ENCODE results near the gene GCN1. TPM values are rescaled to one million over a fixed set of nuclear protein-coding genes. Genes with fewer than 3 reads are reported as not detected.

Gene GCN1
- total RNA-seq, 6 donors from 2014 or later, result 48.1 to 140 (median 69.6) TPM

DNA sequence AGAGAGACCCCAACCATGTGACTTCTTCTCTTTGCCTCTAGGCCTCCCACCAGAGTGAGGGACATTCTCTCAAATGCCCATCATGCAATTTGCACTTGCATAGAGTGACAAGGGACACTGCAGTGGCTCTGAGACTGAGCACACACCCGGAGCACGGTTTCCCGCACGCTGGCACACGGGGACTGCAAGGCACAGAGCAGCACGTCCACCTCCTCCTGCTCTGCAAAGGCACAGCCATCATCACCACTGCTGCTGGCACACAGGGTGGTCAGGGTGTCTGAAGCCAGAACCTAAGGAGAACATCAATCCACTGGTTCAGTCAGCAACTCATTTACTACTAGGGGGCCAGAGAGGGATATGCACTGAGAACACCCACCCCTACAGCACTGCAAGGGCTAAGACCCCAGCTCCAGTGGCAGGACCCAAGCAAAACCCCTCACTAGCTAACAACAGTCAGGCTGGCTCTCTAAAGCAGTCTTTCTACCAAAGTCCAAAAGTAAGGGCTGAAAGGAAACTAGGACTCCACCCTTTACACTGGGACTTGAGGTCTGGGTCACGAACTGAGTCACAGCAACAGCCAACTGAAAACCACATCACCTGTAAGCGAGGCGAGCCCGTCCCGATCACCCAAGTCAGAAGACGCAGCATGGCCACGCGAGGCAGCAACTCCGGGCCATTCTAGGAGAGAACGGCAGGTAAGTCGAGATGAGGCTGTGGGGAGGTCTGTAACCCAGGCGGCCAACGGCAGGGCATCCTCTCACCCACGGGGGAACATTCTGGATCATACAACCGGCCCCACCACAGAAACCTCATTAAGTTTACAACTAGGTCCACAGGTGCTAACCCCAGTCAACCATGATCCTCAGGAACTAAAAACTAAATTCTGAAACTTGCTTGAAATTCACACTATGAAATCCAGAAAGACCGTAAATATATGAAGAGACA is 37.9 kb downstream of the GCN1 start:
- Histone ChIP-seq H3K27me3 (no peaks in the 10 kb centered on the region), H3K4me3 (no peak overlapping the region), H3K4me1 (no peaks in the 10 kb centered on the region), H3K9me3 (no peaks in the 10 kb centered on the region), H3K36me3 (peaks cover 47 to 98% (median 92%) of the 10 kb centered on the region in 4 donors), H3K27ac (no peak overlapping the region)
- 92 to 96% methylated on average over 22 of the region's 22 CpGs for WGBS, 2 donors
- TF ChIP-seq EP300 (IDR thresholded peaks at IDR 0.05) (no peak), POLR2A (IDR thresholded peaks at IDR 0.05) (no peak)
- DNase-seq (no peak), ATAC-seq (ENCODE audit: low FRiP score in 2 of 2) (no peak)

DNA sequence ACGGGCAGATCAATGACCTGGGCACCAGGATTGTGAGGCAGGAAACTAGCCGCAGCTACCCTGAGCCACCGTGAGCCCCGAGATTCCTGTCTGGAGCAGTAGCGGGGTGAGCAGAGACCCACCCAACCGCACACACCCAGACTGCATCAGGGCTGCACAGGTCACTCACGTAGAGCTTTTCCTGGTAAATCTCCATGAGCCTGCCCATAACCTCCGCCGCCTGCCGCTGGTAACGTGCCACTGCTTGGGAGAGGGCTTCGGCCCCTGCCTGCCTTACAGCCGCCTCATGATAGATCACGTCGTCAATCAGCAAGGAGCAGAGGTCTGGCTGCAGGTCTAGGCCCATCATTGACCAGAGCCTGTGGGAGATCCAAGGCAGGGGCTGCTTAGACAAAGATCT is 39.4 kb downstream of the GCN1 start:
- H3K27me3 ChIP-seq, result no peaks in the 10 kb centered on the region
- H3K4me1 ChIP-seq, result no peaks in the 10 kb centered on the region
- peaks cover 45 to 98% (median 91%) of the 10 kb centered on the region in 4 donors for H3K36me3 ChIP-seq
- no peak for ATAC-seq (ENCODE audit: low FRiP score in 2 of 2)
- TF ChIP-seq, protein P1, sequence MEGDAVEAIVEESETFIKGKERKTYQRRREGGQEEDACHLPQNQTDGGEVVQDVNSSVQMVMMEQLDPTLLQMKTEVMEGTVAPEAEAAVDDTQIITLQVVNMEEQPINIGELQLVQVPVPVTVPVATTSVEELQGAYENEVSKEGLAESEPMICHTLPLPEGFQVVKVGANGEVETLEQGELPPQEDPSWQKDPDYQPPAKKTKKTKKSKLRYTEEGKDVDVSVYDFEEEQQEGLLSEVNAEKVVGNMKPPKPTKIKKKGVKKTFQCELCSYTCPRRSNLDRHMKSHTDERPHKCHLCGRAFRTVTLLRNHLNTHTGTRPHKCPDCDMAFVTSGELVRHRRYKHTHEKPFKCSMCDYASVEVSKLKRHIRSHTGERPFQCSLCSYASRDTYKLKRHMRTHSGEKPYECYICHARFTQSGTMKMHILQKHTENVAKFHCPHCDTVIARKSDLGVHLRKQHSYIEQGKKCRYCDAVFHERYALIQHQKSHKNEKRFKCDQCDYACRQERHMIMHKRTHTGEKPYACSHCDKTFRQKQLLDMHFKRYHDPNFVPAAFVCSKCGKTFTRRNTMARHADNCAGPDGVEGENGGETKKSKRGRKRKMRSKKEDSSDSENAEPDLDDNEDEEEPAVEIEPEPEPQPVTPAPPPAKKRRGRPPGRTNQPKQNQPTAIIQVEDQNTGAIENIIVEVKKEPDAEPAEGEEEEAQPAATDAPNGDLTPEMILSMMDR (IDR thresholded peaks at IDR 0.05), result no peak
- no peak for TF ChIP-seq POLR2AphosphoS5 (IDR thresholded peaks at IDR 0.05)
- no peak for TF ChIP-seq EP300 (IDR thresholded peaks at IDR 0.05)
- TF ChIP-seq POLR2A (IDR thresholded peaks at IDR 0.05), result no peak
- H3K4me3 ChIP-seq, result no peak overlapping the region
- H3K9me3 ChIP-seq, result no peaks in the 10 kb centered on the region
- 98% methylated on average over 8 to 15 of the region's 15 CpGs for WGBS, 2 donors
- no peak for DNase-seq
- H3K27ac ChIP-seq, result no peak overlapping the region

DNA sequence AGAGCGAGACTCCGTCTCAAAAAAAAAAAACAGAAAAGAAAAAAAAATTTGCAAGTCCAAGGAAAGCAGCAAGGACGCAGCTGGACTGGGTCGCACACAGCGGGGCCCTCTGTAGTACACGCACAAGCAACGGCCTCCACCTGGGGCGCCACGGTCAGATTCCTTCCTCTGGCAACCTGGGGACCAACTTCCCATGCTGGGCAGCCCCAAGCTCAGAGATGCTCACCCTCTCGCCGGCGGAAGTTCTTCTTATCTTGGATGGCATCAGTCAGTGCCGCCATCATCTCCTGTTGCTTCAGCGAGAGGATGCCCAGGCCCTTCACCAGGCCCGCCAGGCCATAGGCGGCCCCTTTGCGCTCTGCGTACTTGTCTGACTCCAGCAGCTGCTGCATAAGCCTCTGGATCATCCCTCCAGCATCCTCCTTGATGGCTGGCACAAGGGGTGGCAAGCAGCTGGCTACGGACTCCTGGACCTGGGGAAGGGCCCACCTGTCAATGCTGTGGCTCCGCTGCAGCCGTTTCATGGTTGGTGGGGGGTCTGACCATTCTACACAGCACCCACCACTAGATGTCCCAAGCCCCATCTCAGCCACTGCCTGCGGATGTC is 43.5 kb downstream of the GCN1 start:
- Histone ChIP-seq H3K9me3 (no peaks in the 10 kb centered on the region), H3K27me3 (no peaks in the 10 kb centered on the region), H3K27ac (no peak overlapping the region), H3K4me1 (no peaks in the 10 kb centered on the region), H3K36me3 (peaks cover 63 to 100% (median 93%) of the 10 kb centered on the region in 4 donors), H3K4me3 (no peak overlapping the region)
- ATAC-seq (ENCODE audit: low FRiP score in 2 of 2) (no peak), DNase-seq (peak in 1 of 2 donors; percentile 62)
- 89 to 93% methylated on average over 22 of the region's 22 CpGs for WGBS, 2 donors
- TF ChIP-seq POLR2AphosphoS5 (IDR thresholded peaks at IDR 0.05), result no peak
- no peak for TF ChIP-seq POLR2A (IDR thresholded peaks at IDR 0.05)
- no peak for TF ChIP-seq EP300 (IDR thresholded peaks at IDR 0.05)
- TF ChIP-seq, protein P1 (IDR thresholded peaks at IDR 0.05), result no peak

DNA sequence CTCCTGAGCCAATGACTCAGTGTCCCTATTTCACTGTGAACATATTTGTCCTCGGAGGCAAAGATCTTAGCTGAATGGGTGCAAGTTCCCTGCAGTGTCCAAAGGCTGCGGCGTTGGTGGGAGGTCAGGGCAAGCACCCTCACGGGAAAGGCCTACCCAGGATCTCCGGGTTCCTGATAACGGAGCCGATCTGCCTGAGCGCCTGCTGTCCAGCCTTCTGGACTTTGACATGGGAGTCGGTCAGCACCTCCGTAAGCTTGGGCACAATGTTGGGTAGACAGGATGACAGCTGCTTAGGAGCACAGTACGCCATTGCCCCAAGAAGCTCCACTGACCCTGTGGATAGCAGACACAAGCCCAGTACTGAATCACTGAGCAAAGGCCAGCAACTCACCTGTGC is 46.5 kb downstream of the GCN1 start:
- no peak overlapping the region for H3K27ac ChIP-seq
- no peaks in the 10 kb centered on the region for H3K4me1 ChIP-seq
- 94% methylated on average over 5 to 11 of the region's 11 CpGs for WGBS, 2 donors
- H3K27me3 ChIP-seq, result no peaks in the 10 kb centered on the region
- TF ChIP-seq POLR2A (IDR thresholded peaks at IDR 0.05) (no peak), EP300 (IDR thresholded peaks at IDR 0.05) (no peak), POLR2AphosphoS5 (IDR thresholded peaks at IDR 0.05) (no peak)
- TF ChIP-seq, protein P1 (IDR thresholded peaks at IDR 0.05), result no peak
- no peak overlapping the region for H3K4me3 ChIP-seq
- no peaks in the 10 kb centered on the region for H3K9me3 ChIP-seq
- no peak for DNase-seq
- ATAC-seq (ENCODE audit: low FRiP score in 2 of 2), result no peak
- H3K36me3 ChIP-seq, result peaks cover 50 to 100% (median 92%) of the 10 kb centered on the region in 4 donors

DNA sequence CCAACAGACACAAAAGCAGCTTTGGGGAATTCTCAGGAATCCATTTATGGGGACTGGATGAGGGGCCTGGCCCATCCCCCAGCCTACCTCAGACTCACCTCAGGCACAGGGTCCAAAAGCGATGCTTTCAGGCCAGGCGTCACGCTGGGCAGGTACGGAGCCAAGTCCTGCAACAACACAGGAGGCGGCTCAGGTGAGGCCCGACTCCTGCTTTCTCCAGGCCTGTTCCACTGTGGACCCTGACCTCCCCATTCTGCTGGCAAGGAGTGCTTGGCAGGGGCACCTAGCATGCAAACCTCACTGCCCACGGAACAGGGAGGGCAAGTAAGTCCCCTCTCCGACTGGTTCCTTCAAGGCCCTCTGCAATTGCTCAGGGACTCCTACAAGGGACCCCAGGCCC is 49.4 kb downstream of the GCN1 start:
- ATAC-seq (ENCODE audit: low FRiP score in 2 of 2) (no peak), DNase-seq (no peak)
- no peaks in the 10 kb centered on the region for H3K9me3 ChIP-seq
- H3K4me3 ChIP-seq, result no peak overlapping the region
- H3K36me3 ChIP-seq, result peaks cover 62 to 100% (median 98%) of the 10 kb centered on the region in 4 donors
- no peak overlapping the region for H3K27ac ChIP-seq
- H3K4me1 ChIP-seq, result no peaks in the 10 kb centered on the region
- H3K27me3 ChIP-seq, result no peaks in the 10 kb centered on the region
- TF ChIP-seq POLR2A (IDR thresholded peaks at IDR 0.05), result no peak
- no peak for TF ChIP-seq EP300 (IDR thresholded peaks at IDR 0.05)
- TF ChIP-seq, protein P1 (IDR thresholded peaks at IDR 0.05), result no peak
- no peak for TF ChIP-seq POLR2AphosphoS5 (IDR thresholded peaks at IDR 0.05)
- WGBS, 2 donors, result 97 to 100% methylated on average over 2 to 8 of the region's 8 CpGs

Data from upper lobe of left lung (tissue), 6 donors.